H9 (cell line): Measurements from ENCODE around the gene ZBP1. TPM values are rescaled to one million over a fixed set of nuclear protein-coding genes. Genes with fewer than 3 reads are reported as not detected.

Experiments used
- DNase-seq: peaks from one replicate; pipeline ENCODE4 v3.0.0-alpha.2; 2017
- H2AFZ ChIP-seq: one replicate; pipeline ENCODE4 v1.6.1; 2013; ENCODE audit warnings: mild to moderate bottlenecking, low read length, control low read depth, moderate library complexity
- H2AK5ac ChIP-seq: 2 replicates; pipeline ENCODE4 v1.6.1; 2013; ENCODE audit warnings: low read length, control low read depth, mixed read lengths; ENCODE audit not compliant: insufficient read length
- H2BK120ac ChIP-seq: one replicate; pipeline ENCODE4 v1.6.1; 2013; ENCODE audit warnings: low read depth, mild to moderate bottlenecking, low read length, control low read depth, inconsistent platforms; ENCODE audit not compliant: poor library complexity, severe bottlenecking
- H2BK12ac ChIP-seq: 2 replicates; pipeline ENCODE4 v1.6.1; 2013; ENCODE audit warnings: low read length, control low read depth, mixed read lengths, low read depth; ENCODE audit not compliant: insufficient read length
- H2BK15ac ChIP-seq: 2 replicates; pipeline ENCODE4 v1.6.1; 2013; ENCODE audit warnings: low read depth, low read length, control low read depth
- H2BK20ac ChIP-seq: one replicate; pipeline ENCODE4 v1.6.1; 2013; ENCODE audit warnings: low read depth, mild to moderate bottlenecking, low read length, control low read depth, inconsistent platforms; ENCODE audit not compliant: poor library complexity, severe bottlenecking
- H2BK5ac ChIP-seq: 2 replicates; pipeline ENCODE4 v1.6.1; 2013; ENCODE audit warnings: low read length, control low read depth, mixed read lengths; ENCODE audit not compliant: insufficient read length
- H3K14ac ChIP-seq: 2 replicates; pipeline ENCODE4 v1.6.1; 2013; ENCODE audit warnings: low read length, control low read depth; ENCODE audit not compliant: insufficient read depth
- H3K18ac ChIP-seq: 2 replicates; pipeline ENCODE4 v1.6.1; 2013; ENCODE audit warnings: low read depth, mild to moderate bottlenecking, mixed read lengths, low read length, control low read depth; ENCODE audit not compliant: insufficient read length
- H3K23ac ChIP-seq: 2 replicates; pipeline ENCODE4 v1.6.1; 2013; ENCODE audit warnings: low read length, control low read depth, mixed read lengths, low read depth; ENCODE audit not compliant: insufficient read length
- H3K23me2 ChIP-seq: 2 replicates; pipeline ENCODE4 v1.6.1; 2013; ENCODE audit warnings: low read depth, mild to moderate bottlenecking, mixed read lengths, low read length, control low read depth; ENCODE audit not compliant: insufficient read length, poor library complexity, severe bottlenecking
- H3K27ac ChIP-seq: 2 replicates; pipeline ENCODE4 v1.5.1; 2013; ENCODE audit warnings: low read length, control low read depth, mixed read lengths, low read depth; ENCODE audit not compliant: insufficient read length
- H3K27me3 ChIP-seq: 2 replicates; pipeline ENCODE4 v1.6.1; 2013; ENCODE audit warnings: low read length, control low read depth, inconsistent platforms; ENCODE audit not compliant: insufficient read depth
- H3K4ac ChIP-seq: 2 replicates; pipeline ENCODE4 v1.6.1; 2013; ENCODE audit warnings: low read depth, mild to moderate bottlenecking, control low read depth, inconsistent platforms, low read length, moderate library complexity
- H3K4me1 ChIP-seq: 2 replicates; pipeline ENCODE4 v1.6.1; 2013; ENCODE audit warnings: low read length, control low read depth, inconsistent platforms; ENCODE audit not compliant: insufficient read depth
- H3K4me2 ChIP-seq: 2 replicates; pipeline ENCODE4 v1.6.1; 2013; ENCODE audit warnings: low read length, control low read depth, mixed read lengths; ENCODE audit not compliant: insufficient read length, insufficient read depth
- H3K56ac ChIP-seq: 2 replicates; pipeline ENCODE4 v1.6.1; 2013; ENCODE audit warnings: low read depth, mild to moderate bottlenecking, mixed read lengths, low read length, control low read depth; ENCODE audit not compliant: insufficient read length
- H3K79me1 ChIP-seq: 2 replicates; pipeline ENCODE4 v1.6.1; 2013; ENCODE audit warnings: low read depth, mild to moderate bottlenecking, moderate library complexity, low read length, control low read depth, inconsistent platforms; ENCODE audit not compliant: insufficient read depth, poor library complexity, severe bottlenecking
- H3K79me2 ChIP-seq: 2 replicates; pipeline ENCODE4 v1.6.1; 2013; ENCODE audit warnings: low read length, control low read depth, inconsistent platforms; ENCODE audit not compliant: insufficient read depth
- H3K9ac ChIP-seq: 2 replicates; pipeline ENCODE4 v1.6.1; 2013; ENCODE audit warnings: low read length, control low read depth, mixed read lengths; ENCODE audit not compliant: insufficient read length; ENCODE audit errors: extremely low read depth
- H3K9me3 ChIP-seq: one replicate; pipeline ENCODE4 v1.6.1; 2013; ENCODE audit warnings: low read depth, low read length, inconsistent platforms; ENCODE audit not compliant: control insufficient read depth
- H3T11ph ChIP-seq: one replicate; pipeline ENCODE4 v1.6.1; 2013; ENCODE audit warnings: mild to moderate bottlenecking, low read length, control low read depth, inconsistent platforms
- H4K20me1 ChIP-seq: one replicate; pipeline ENCODE4 v1.6.1; 2013; ENCODE audit not compliant: control insufficient read depth, insufficient read length, insufficient read depth
- H4K5ac ChIP-seq: 2 replicates; pipeline ENCODE4 v1.6.1; 2013; ENCODE audit warnings: low read depth, mild to moderate bottlenecking, mixed read lengths, low read length, control low read depth; ENCODE audit not compliant: insufficient read length
- H4K8ac ChIP-seq: replicated peaks from 2 replicates; pipeline ENCODE4 v1.6.1; 2013; ENCODE audit warnings: low read length, control low read depth, mixed read lengths, low read depth; ENCODE audit not compliant: insufficient read length
- H4K91ac ChIP-seq: 2 replicates; pipeline ENCODE4 v1.6.1; 2013; ENCODE audit warnings: low read depth, mild to moderate bottlenecking, moderate library complexity, mixed read lengths, low read length, control low read depth; ENCODE audit not compliant: insufficient read length
- H3K27ac Mint-ChIP-seq, 3 experiments: 2 replicates in 2 of 3; 3 replicates in 1 of 3; pipeline ENCODE4 v1.8.0; 2020 to 2021; ENCODE audit warnings: mixed read lengths in 3 of 3, mild to moderate bottlenecking in 1 of 3, moderate library complexity in 1 of 3
- H3K27me3 Mint-ChIP-seq: 2 replicates; pipeline ENCODE4 v1.8.0; 2021; ENCODE audit warnings: low read depth, mild to moderate bottlenecking, moderate library complexity, mixed read lengths
- H3K36me3 Mint-ChIP-seq, 3 experiments: 2 replicates in 2 of 3; 3 replicates in 1 of 3; pipeline ENCODE4 v1.8.0; 2020 to 2021; ENCODE audit warnings: low read depth in 3 of 3, mixed read lengths in 3 of 3; ENCODE audit not compliant: insufficient read depth in 1 of 3
- H3K4me1 Mint-ChIP-seq, 2 experiments: 2 replicates each; pipeline ENCODE4 v1.8.0; 2020; ENCODE audit warnings: mixed read lengths in 2 of 2
- H3K4me3 Mint-ChIP-seq, 2 experiments: 2 replicates in 1 of 2; 3 replicates in 1 of 2; pipeline ENCODE4 v1.8.0; 2020 to 2021; ENCODE audit warnings: mild to moderate bottlenecking in 2 of 2, mixed read lengths in 2 of 2, moderate library complexity in 1 of 2
- H3K9me3 Mint-ChIP-seq, 2 experiments: 2 replicates in 1 of 2; 3 replicates in 1 of 2; pipeline ENCODE4 v1.8.0; 2020; ENCODE audit warnings: mild to moderate bottlenecking in 2 of 2, mixed read lengths in 2 of 2, moderate library complexity in 1 of 2
- CTCF ChIP-seq: fragments of 200-600 bp; sonication (generic); conservative IDR thresholded peaks from 3 replicates; pipeline ENCODE4 v1.8.0; 2021; ENCODE audit warnings: antibody characterized with exemption, mild to moderate bottlenecking
- WGBS: extraction: QIAGEN DNeasy Blood & Tissue Kit; methylation state at CpG from one replicate; pipeline ENCODE4 v1.1.7; 2013; ENCODE audit warnings: missing lambda C conversion rate, low lambda C conversion rate, mixed read lengths; ENCODE audit not compliant: insufficient read length; ENCODE audit errors: extremely low coverage; 5-methylcytosine and 5-hydroxymethylcytosine counted together
- total RNA-seq: library from RNA; stranded (reverse); gene quantifications from 2 replicates; pipeline ENCODE4 v1.2.1, GENCODE V29; 2021

ZBP1 gene
- total RNA-seq, 1 experiment from 2014 or later: not detected

GRCh38 chr20:57652606-57653545 lies 32.6 kb upstream of the ZBP1 start:
- Histone ChIP-seq H4K5ac (no peak overlapping the region), H4K91ac (no peak overlapping the region), H2AK5ac (no peak overlapping the region), H4K8ac (no peak overlapping the region), H2BK120ac (no peak overlapping the region), H3K27me3 (no peaks in the 10 kb centered on the region), H2BK5ac (no peak overlapping the region), H2AFZ (no peak overlapping the region), H3K9ac (no peak overlapping the region), H3K79me1 (no peaks in the 10 kb centered on the region), H3K23me2 (no peaks in the 10 kb centered on the region), H2BK20ac (no peak overlapping the region), H3K18ac (no peak overlapping the region), H3K27ac (no peak overlapping the region), H3K23ac (no peak overlapping the region), H2BK15ac (no peak overlapping the region), H3K9me3 (no peaks in the 10 kb centered on the region), H3T11ph (no peak overlapping the region), H3K4ac (no peak overlapping the region), H3K4me1 (no peaks in the 10 kb centered on the region), H3K79me2 (no peaks in the 10 kb centered on the region), H4K20me1 (no peaks in the 10 kb centered on the region), H3K14ac (no peak overlapping the region), H2BK12ac (no peak overlapping the region), H3K56ac (no peak overlapping the region), H3K4me2 (no peak overlapping the region)
- Mint-ChIP-seq H3K4me3 (no peak overlapping the region), H3K27me3 (no peaks in the 10 kb centered on the region), H3K4me1 (peaks cover 15 to 18% of the 10 kb centered on the region in 2 experiments), H3K36me3 (peaks cover 13 to 46% (median 15%) of the 10 kb centered on the region in 3 experiments), H3K9me3 (no peaks in the 10 kb centered on the region), H3K27ac (no peak overlapping the region; a peak in 1 of 7 replicates)
- no peak for TF ChIP-seq CTCF
- peak; percentile 22 for DNase-seq
- no CpG with 5 or more reads among the region's 28 CpGs for WGBS
